CD4-positive, alpha-beta T cell treated with Interleukin-6 at 100 ng/mL for 8 hours (primary cell): ENCODE results near the gene CDON.
"Not testable (repeated sequence)": the region's sequence is repeated elsewhere in the genome, so short reads cannot be mapped to it uniquely, and the experiment has no call there.

ENCODE experiments used
- DNase-seq: peaks from one replicate; pipeline ENCODE4 v3.0.0-alpha.2; 2020; ENCODE audit warnings: mixed read lengths, low spot score

The CDON gene

DNA sequence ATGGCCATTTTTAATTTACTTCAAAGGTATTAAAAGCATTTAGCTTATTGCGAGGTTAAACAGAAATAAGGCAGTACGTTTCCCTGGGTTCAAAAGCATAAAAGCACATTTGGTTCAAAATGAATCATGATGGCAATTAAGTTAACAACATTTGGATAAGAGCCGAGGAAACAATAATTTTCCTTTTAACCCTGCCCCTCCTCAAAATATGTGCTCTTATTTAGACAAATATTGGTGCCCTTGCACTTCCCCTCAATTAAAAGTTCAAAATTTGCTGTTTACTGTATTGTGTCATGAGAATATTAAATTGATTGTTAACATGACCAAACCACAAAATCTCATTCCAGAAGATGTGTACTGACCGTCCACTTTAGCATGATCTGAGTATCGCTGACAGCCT lies 68.2 kb downstream of the CDON start:
- DNase-seq: no peak

DNA sequence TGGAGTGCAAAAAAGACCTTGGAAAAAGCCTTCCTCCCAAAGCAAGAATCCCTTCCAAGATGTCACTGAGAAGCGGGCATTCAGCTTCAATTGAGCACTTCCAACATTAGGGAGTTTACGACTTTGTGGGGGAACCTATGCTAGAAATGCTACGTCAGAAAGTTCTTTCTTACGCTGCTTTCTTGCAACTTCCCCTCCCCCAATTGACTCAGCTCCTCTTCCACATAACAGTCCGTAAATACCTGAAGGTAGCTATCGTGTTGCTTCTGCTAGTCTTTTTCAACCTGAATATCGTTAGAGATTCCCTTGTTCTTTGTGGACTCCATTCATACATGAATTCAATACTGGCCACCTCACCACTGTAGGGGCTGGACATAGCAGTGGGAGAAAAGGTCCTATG lies 69.8 kb downstream of the CDON start:
- no peak for DNase-seq

DNA sequence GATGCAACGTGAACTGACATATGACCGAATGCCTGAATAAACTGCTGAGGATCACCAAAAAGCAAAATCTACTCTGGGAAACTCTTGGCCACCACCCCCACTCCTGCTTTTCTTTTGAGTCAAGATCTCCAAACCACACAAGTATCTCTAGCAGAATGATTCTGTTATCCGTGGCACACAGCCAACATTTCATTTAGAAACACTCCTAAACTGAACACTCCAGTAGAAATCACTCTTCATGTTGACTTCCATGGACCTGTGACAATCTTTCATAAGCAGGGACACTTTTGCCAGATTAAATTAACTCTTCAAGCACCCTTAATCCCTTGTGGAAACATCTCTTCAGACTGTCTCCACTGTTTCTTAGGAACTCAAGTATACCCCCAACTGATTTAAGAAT lies 72.4 kb downstream of the CDON start:
- DNase-seq: no peak

DNA sequence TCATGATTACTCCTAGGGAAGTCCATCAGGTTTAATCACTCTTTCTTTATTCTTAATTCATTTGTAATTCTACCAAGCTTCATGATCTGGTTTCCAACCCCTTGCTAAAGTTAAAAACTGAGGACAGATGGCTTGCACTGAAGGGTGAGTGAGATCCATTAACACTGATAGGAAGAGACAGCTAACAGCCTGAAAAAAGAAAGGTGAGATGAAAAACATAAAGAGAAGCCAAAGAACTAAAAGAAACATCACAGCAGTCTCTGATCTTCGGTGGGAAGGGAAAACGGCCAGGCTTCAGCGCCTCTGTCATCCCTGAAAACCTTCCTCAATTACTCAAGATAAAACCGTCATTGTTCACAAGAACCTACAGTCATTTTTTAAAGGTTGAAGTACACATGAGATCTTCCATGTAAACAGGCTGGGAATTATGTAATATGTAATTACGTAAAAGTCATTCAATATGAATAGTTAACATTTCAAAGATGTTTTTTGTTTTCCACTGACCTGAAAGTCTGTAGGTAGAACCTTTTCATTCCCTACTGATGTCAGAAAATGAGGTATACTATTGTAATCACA lies 75.5 kb downstream of the CDON start:
- no peak for DNase-seq

DNA sequence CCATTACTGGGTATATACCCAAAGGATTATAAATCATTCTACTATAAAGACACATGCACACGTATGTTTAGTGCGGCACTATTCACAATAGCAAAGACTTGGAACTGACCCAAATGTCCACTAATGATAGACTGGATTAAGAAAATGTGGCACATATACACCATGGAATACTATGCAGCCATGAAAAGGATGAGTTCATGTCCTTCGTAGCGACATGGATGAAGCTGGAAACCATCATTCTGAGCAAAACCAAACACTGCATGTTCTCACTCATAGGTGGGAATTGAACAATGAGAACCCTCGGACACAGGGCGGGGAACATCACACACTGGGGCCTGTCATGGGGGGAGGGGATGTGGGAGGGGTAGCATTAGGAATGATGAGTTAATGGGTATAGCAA lies 76.7 kb downstream of the CDON start:
- not testable (repeated sequence) for DNase-seq

DNA sequence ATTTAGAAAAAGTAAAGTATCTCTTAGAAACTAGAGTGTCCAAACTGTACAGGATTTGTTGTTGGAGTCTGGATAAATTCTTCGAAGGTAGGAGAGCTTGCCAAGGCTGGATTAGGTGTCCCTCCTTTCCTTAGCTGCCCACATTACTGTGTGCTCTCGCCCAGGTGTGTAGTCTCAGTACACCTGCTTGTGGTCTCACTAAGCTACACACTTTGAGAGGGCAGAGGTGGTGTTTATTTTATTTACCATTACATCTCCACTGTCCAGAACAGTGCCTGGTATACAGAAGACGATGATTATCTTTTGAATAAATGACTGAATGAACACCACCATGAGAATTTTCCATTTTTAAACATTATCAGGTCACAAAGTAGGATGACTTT lies 80.3 kb downstream of the CDON start:
- no peak for DNase-seq

DNA sequence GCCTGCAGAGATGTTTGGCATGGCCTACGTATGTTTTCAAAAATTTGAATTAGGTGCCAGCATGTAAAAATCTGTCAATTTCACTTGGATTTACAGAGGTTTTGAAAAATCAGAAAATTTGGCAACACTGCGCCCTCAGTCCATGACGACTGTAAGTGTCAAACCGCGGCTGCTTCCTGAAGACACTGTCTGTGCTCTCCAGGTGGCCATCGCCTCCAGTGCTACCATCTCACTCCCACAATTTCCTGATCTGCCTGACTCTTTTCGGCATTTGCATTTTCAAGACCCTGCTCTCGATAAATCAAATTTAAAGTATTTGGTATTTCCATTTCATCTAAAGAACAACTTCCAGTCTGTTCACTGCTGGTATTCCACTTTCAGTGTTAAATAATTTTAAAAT lies 82.2 kb downstream of the CDON start:
- no peak for DNase-seq

DNA sequence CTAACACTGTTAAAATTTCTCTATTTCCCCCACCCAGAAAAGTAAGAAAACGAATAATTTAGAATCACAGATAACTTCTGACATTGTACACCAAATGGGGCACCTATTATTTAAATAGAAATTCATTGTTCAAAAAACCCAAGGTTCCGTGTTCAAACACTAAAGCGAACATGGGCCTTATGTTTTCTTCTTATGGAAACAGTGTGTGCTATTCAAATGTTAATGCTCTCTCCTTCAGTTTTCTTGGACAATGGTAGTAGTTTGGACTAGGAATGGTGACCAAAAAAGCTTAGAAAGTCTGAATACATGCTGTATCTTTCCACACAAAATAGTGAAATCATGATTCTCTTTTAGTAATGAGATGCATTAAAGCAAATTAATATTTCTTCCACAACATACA lies 83.2 kb downstream of the CDON start:
- no peak for DNase-seq

DNA sequence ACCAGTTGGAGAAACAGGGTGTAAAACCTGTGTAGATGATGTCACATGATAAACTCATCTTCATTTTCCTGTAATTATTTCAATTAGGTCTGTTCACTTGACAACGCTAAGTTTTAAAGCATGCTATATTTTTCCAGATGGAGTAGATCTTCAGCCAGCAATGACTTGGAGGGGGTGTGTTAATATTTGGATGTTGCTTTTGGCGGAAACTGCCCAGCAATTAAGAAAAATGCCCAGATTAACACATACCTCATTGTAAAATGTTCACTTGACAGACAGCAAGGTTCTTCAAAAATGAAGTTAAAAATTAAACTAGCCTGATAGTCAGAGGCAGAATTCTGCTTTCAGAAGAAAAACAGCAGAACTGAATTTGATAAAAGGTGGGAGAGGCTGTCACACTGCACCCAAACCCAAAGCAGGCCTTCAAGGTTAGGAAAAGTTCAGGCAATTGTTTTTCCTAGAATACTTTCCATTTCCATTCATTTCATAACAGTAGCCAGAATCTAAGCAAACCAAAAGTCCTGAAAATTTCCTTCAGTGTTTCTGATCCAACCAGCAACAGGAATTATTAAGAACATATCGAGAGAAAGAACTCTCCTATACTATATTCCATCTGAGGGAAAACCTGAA lies 83.8 kb downstream of the CDON start:
- DNase-seq: no peak

DNA sequence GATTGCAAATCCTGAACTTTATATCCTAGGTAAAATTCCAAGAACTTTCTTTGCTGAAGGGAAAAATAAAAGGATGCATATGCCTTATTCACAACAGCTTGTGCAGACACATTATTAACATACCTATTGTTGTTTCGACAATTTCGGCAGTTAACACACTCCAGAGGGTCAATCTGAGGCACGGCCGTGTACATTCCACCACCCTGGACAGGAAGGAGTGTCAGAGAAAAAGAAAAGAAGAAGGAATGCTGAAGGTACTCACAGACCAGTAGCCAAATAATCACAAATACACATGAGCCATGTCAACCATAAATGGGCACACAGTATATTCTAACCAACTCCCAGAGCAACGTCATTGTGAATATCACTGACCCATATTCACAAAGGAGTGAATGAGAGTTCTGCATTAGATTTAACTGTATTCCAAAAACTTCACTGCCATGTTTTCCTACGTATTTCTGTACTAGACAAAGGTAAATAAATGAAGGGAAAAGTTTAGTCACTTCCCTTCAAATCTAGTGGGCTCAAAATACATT lies 84.4 kb downstream of the CDON start:
- no peak for DNase-seq

DNA sequence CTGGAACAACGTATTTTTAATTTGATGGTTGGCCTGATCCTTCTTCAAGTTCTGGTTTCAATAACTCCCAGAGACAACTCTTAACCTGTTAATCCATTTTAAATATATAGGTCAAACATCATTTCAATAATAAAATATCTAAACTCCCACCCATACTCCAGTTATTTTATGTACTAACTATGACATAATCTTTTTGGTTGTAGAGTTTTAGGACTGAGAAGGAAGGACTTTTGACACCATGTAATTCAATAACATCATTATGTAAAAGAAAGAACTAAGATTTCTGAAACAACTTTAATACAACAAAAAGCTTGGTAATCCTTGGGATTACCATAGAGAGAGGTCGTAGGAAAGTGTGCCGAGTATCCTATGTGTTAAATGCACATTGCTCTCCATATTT lies 85.3 kb downstream of the CDON start:
- no peak for DNase-seq

DNA sequence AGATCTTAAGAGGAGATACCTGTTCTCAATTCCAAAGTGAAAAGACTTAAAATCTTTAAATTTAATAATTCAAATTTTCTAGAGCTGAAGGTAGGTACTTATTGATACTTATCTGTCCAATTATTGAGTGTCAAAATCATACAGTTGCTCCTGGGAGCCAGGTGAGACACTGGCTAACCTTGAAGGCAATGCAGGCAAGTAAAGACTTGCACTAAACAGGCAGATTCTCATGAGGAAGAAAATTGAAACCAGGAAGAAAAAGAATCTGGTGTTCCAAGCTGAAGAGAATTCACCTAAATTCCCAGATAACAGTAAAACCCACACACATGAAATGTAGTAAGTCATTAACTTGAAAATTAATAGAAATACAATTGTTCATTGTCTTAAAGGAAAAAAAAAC lies 86.5 kb downstream of the CDON start:
- DNase-seq: no peak

DNA sequence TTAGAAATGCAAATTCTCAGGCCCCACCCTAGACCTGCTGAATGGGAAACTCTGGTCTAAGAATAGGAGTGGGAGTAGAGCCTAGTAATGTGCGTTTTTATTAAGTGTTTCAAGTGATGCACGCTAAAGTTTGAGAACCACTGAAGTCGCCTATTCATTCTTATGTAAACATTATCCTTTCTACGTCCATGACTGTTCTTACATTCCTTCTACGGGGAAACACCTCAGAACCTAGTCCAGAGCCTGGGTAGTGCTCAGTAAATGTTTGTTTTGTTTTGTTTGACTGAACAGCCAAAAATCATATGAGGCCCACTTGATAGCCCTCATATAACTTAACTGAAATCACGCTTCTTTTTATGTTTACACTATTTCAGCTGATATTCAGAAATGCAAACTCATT lies 87.0 kb downstream of the CDON start:
- no peak for DNase-seq

DNA sequence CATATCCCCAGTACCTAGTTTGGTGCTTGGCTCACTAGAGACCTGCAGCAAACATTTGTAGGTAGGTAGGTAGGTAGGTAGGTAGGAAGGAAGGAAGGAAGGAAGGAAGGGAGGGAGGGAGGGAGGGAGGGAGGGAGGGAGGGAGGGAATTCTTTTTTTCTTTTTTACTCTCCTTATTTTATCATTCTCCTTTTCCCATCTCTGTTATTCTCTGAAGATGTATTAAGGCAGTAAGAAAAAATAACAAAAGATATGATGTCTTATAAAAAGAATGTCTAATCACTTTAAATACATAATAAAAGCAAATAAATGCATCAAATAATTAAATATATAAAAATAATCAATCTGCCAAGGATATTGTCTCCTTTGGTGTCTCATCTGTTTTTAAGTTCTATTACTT lies 88.4 kb downstream of the CDON start:
- no peak for DNase-seq

DNA sequence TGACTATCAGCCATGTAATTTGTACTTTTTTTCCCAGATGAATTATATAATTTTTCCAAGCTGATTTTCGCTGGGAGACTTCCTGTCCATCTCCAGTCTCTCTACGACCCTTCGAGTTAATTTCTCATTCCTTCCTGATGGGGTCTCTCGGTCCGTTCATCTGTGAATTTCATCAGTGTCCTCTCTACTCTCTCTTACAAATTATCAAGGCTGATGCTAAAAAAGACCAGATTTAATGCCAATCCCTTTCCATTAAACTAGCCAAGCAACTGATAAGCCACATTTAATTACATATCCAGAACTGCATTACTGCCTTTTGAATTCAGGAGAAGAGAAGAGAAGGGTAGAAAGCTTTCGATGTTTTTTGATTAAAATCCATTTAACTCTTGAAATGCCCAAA lies 91.0 kb downstream of the CDON start:
- no peak for DNase-seq

DNA sequence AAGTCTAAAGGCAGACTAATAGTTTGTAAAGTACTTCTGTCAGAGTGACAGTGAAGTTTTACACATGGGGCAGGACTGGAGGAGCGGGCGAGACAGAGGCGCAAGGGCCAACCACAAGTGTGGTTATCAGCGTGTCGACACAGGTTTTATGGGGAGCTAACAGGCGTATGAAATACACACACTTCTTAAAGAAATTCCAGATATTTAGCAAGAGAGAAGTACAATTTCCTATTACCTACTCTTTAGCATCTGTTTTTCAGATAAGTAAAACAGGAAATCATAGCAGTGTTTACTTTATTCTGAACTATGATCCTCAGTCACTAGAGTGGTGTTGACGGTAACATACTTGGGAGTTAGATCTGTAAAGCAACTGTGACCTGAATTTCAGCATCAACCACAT lies 94.3 kb downstream of the CDON start:
- DNase-seq: no peak

DNA sequence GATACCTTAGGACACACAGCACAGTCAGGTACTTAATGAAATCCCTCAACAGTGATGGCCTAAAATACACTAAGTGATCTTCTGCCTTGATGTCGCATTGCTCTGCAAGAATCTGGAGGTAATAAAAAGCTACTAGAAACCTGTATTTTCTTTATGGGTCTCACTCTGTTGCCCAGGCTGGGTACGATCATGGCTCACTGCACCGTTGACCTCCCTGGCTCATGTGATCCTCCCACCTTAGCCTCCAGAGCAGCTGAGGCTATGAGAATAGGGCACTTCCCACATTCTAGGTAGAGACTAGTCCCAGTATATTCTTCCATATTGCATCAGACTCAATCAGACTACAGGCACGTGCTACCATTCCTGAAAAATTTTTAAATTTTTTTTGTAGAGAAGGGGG lies 95.2 kb downstream of the CDON start:
- no peak for DNase-seq

DNA sequence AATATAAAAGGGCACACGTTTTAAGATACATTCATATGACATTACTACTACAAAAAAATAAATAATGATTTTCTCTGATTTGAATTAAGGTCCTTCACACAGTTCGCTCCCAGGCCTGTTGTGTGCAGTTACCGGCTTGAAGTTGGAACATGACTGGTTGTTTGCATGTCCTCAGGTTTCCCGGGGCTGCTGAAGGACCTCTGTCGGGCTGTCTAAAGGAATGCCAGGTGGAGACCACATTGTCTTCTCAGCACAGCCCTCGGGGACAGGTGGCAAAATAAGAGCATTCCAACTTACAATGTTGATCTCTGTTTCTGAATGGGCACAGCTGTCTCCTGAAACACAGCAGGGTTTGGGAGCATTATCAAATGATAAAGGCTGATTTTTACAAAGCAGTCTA lies 101.9 kb downstream of the CDON start:
- DNase-seq: no peak

DNA sequence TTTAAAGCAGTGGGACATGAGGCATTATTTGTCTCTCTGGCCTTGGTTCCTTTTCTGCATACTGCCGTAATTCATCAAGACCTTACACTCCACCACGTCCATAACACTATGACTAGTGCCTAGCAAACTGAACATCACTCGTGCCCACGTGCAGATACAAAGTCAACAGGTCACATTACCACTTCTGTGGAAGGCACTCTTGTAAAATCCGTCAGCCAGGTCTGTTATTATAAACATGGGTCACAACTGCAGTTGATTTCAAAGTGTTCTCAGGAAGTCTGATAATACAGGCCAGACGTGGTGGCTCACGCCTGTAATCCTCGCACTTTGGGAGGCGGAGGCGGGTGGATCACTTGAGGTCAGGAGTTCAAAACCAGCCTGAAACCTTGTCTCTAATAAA lies 102.7 kb downstream of the CDON start:
- no peak for DNase-seq

DNA sequence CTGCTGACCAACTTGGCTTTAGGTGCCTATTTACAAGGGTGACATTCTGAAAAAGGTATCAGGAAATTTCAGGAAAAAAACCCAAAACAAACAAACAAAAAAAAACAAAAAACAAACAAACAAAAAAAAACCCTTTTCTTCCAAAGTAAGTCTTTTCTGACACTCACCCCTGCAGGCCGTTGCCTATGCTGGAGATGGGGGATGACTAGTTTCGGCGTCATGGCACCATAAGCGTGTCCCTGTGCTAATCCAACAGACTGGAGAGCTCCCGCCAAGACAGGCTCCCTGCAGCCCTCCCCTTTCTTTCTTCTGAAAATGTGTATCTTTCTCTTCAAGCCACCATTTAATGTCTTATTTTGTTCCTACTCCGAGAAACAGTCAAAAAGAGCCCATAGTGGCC lies 103.2 kb downstream of the CDON start:
- no peak for DNase-seq

DNA sequence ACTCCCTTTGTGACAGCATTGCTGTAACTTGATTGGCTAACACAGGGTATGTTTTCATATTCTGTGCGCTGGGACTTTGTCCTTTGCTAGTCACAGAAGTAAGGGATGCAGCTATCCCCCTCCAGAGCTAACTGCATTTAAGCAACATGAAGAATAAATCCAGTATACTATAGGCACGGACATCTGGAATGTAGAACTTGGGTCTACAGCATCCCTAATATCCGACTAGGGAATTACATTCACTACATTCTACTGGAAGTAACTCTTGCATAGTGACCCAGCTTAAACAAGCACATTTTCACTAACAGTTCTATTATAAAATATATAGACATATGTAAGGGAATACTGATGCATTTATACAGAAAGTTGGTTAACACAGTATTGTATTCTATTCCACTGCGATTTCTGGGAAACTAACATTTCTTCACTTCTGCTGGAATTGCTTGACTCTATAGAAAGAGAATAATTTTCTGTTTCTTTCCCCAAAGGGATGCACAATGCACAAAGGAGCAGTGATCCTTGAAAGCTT lies 103.7 kb downstream of the CDON start:
- DNase-seq: no peak

DNA sequence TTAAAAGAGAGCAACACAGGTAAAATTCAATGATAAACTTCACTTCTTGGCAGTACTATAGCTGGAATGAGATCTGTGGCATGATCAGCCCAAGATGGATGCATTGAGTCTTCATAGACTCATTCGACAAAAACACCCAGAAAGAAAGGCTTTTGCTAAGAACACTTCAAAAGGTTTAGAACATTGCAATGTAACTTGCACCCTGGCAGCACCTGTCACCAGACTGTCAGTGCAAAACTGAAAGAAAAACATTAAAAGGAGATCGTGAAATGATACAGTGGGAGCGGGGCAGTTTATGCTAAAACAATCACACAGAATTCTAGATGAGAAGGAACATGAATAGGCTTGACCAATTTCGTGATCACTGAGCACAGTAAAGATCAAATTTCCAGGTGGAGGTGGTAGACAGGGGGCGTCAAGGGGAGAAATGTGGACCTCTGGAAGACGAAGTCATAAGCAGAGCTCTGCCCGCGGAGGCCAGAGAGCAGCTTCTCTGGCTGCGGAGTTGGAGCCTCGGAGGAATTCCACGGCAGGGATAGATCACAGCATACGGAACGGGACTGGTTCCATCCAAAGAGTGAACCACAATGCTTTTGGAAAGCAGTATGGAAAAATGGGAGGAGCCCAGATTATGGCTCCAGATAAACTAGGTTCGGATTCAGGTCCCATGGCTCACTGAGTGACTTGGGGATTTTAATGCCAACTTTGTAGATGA lies 104.9 kb downstream of the CDON start:
- DNase-seq: no peak

DNA sequence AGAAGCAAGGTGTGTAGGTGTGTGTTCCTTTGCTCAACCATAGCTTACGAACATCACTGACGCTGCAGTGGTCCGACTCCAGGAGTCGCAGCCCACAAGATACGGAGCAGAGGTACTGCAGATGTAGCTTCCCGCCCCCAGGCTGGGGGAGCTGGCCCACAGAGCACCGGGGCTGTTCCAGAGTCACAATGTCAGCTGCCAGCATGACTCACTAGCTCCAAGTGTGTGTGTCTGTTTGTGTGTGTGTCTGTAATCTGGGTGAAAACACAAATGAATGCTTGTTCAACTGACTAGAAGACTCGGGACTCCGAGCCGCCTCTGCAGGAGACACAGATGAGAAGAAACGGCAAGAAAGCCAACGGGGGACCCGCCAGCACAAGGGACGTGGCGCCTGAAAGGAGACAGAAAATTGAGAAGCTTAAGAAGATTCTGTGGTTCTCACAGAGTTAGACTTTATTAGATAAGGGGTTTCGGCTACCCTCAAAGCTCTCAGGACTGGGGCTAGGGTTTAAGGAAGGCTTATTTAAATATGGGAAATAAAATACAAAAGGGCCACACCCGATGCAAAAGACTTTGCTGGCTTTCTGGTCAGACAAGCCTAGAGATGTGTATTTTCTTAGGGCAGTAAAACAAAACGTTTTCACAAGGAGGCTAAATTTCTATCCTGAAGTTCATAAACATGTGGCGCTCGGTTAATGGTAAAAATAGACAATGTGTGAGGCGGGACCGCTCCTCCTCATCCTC lies 106.1 kb downstream of the CDON start:
- no peak for DNase-seq
